D721Med (cell line): ENCODE results near the gene CA12.

ENCODE experiments used
- DNase-seq: peaks from one replicate; pipeline ENCODE4 v3.0.0; 2011; ENCODE audit warnings: low spot score; ENCODE audit not compliant: insufficient read length
- FAIRE-seq: peaks from 2 replicates; lab custom pipeline; 2011; peaks lifted over from hg19 to GRCh38; lab: Jason Lieb, UNC
- TF ChIP-seq, protein P1 (sequence below): IDR thresholded peaks from 2 replicates; pipeline ENCODE4 v1.5.1; 2012; ENCODE audit warnings: mild to moderate bottlenecking, control low read depth; ENCODE audit not compliant: insufficient read depth; ENCODE audit errors: missing control alignments

CA12 gene

GRCh38 chr15:63381301-63382204 is at the start of gene CA12:
CA12 (minus strand) TSS chr15:63381846; CDS start chr15:63381720, 126 bp downstream.
- TF ChIP-seq, protein P1, sequence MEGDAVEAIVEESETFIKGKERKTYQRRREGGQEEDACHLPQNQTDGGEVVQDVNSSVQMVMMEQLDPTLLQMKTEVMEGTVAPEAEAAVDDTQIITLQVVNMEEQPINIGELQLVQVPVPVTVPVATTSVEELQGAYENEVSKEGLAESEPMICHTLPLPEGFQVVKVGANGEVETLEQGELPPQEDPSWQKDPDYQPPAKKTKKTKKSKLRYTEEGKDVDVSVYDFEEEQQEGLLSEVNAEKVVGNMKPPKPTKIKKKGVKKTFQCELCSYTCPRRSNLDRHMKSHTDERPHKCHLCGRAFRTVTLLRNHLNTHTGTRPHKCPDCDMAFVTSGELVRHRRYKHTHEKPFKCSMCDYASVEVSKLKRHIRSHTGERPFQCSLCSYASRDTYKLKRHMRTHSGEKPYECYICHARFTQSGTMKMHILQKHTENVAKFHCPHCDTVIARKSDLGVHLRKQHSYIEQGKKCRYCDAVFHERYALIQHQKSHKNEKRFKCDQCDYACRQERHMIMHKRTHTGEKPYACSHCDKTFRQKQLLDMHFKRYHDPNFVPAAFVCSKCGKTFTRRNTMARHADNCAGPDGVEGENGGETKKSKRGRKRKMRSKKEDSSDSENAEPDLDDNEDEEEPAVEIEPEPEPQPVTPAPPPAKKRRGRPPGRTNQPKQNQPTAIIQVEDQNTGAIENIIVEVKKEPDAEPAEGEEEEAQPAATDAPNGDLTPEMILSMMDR = no peak
- FAIRE-seq (no peak), DNase-seq (no peak)

DNA sequence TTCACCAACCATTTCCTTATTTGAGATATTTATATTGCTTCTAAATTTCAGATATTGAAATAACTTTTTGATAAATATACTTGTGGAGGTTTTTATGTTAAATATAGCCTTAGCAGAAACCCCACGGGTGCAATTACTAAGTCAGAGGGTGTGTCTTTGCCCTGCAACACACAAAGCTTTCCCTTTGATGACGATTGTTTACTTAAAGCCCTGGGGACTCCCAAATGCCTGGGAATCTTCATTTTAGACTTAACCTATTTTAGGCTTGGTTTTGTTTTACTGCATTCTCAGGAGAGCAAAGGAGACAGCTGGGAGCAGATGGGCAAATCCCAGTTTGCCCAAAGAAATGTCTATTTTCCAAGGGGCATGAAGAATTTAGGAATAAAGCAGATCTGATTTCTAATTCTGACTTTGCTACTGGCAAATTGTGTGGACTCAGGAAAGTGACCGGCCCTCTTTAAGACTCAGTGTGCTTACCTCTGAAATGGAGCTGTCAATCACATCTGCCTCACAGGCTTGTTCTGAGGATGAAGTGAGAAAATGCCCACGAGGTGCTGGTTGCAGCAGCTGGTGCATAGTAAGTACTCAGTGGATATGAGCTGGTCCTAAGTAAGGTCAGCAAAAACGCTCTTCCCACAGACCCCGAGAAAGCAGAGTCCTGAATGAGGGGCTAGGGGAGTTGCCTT is 49.3 kb upstream of the CA12 start:
- TF ChIP-seq, protein P1 = no peak
- FAIRE-seq = no peak

DNA sequence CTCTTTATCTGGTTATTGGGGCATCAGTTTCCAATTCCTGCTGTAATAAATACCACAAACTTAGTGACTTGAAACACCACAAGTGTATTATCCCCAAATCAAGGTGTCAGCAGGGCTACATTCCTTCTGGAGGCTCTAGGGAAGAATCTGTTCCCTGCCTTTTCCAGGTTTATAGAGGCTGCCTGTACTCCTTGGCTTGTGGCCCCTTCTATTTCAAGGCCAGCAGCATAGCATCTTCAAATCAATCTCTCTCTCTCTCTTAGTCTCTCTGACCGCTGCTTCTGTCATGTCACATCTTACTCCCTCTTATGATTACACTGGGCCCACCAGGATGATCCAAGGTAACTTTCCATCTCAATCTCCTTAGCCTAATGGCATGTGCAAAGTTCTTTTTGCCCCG is 44.9 kb upstream of the CA12 start:
- TF ChIP-seq, protein P1 = no peak
- FAIRE-seq = no peak
- no peak for DNase-seq

More for the DNA sequence above, 49.3 kb upstream of the CA12 start:
- no peak for DNase-seq

DNA sequence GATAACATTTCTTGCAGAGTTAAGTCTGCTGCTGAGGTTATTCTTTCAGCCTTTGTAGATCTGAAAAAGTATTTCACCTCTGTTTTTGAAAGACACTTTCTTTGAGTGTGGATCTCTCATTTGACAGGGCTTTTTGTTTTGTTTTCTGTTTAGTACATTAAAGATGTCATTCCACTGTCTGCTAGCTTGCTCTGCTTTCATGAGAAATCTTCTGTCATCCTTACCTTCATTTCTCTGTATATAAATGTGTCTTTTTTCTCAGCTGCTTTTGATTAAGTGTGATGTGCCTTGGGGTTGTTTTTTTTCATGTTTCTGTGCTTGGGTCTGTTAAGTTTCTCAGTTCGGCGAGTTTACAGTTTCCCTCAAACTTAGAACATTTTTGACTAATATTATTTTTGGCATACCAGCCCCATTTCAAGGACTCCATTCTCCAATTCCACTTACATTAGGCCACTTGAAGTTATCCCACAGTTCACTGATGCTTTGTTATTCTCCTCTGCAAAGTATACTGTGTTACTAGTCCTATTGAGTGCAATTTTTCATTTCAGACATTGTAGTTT is 43.9 kb upstream of the CA12 start:
- TF ChIP-seq, protein P1 = no peak
- DNase-seq (no peak), FAIRE-seq (no peak)

DNA sequence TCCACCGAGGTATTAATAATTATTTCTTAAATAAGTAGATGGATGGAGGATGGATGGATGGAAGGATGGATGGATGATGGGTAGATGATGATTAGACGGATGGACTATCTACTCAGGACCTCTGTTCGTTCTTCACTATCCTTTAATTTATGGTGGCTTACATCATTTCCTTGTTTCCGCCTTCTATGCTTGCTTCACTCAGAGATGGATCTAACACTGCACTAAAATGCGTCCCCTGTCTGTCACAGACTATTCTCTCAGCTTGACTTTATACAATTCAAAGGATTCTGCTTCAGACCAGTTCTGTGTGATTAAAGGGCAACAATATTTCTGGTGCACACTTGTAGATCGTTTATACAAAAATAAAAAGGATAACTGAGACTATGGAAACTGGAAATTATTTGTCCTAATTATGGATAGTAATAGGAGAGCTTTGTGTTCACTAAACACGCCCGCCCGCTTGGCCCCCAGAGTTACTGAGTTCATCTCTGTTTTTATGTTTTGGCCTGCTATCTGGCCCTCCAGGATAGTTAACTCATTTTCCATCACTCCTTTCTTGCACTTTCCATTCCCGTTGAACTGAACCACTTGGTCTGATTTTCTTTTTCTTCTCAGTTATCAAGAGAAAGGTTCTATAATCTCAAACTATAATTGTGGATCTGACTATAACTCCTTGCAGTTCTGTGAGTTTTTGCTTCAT is 41.4 kb upstream of the CA12 start:
- DNase-seq = no peak
- TF ChIP-seq, protein P1 = no peak
- no peak for FAIRE-seq

DNA sequence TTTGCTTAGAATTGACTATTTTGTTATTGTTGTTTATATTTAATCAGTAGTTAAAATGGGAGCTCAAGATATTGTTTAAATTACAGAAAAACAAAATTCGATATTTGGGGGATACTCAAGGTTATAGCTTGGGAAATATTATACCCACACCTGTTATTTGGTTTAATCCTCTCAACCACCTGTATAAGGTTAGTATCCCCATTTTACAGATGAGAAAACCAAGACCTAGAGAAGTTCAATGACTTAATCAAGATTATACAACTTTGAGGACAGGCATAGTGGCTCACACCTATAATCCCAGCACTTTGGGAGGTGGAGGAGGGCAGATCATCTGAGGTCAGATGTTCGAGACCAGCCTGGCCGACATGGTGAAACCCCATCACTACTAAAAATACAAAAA is 39.8 kb upstream of the CA12 start:
- DNase-seq = no peak
- no peak for FAIRE-seq
- TF ChIP-seq, protein P1 = no peak
